Heart left ventricle (tissue), 16 donors: ENCODE results near the gene PLEKHA1. TPM values are rescaled to one million over a fixed set of nuclear protein-coding genes. Genes with fewer than 3 reads are reported as not detected.
A peak's percentile ranks its signal among the peaks of the same experiment; 100 is the strongest.

Source experiments
- ATAC-seq, 4 donors: fragments of 200-7000 bp; cut with Tn5 transposase; one replicate each; pipeline ENCODE4 v1.9.1; 2020 to 2022; ENCODE audit warnings: moderate library complexity in 4 of 4, mild to moderate bottlenecking in 3 of 4, moderate number of reproducible peaks in 1 of 4
- DNase-seq, 5 donors: peaks; one replicate each; pipeline ENCODE4 v3.0.0-alpha.2; 2020
- H3K27ac ChIP-seq, 12 donors: fragments of 200-600 bp; sonication (generic) in 4 of 12; one replicate each; pipeline versions ENCODE4 v1.5.0 to v1.8.0; 2016 to 2022; ENCODE audit warnings: mild to moderate bottlenecking in 2 of 12
- H3K27me3 ChIP-seq, 9 donors: fragments of 200-600 bp; sonication (generic) in 2 of 9; one replicate each; pipeline versions ENCODE4 v1.5.1 to v1.8.0; 2016 to 2022; ENCODE audit warnings: mild to moderate bottlenecking in 3 of 9
- H3K36me3 ChIP-seq, 9 donors: fragments of 200-600 bp; sonication (generic) in 2 of 9; one replicate each; pipeline versions ENCODE4 v1.5.0 to v1.8.0; 2018 to 2022; ENCODE audit warnings: mild to moderate bottlenecking in 2 of 9
- H3K4me1 ChIP-seq, 12 donors: fragments of 200-600 bp; sonication (generic) in 4 of 12; one replicate each; pipeline versions ENCODE4 v1.5.0 to v1.8.0; 2016 to 2022; ENCODE audit warnings: mild to moderate bottlenecking in 3 of 12
- H3K4me3 ChIP-seq, 12 donors: fragments of 200-600 bp; sonication (generic) in 4 of 12; one replicate each; pipeline versions ENCODE4 v1.5.0 to v1.8.0; 2017 to 2022; ENCODE audit warnings: mild to moderate bottlenecking in 9 of 12, moderate library complexity in 4 of 12
- H3K9me3 ChIP-seq, 12 donors: fragments of 200-600 bp; sonication (generic) in 4 of 12; one replicate each; pipeline versions ENCODE4 v1.5.0 to v1.8.0; 2016 to 2022; ENCODE audit warnings: mild to moderate bottlenecking in 1 of 12
- CTCF ChIP-seq, 12 donors: fragments of 200-600 bp; sonication (generic) in 4 of 12; IDR thresholded peaks; one replicate each; pipeline versions ENCODE4 v1.5.0 to v1.8.0; 2018 to 2022; ENCODE audit warnings: antibody characterized with exemption in 12 of 12, mild to moderate bottlenecking in 5 of 12
- POLR2A ChIP-seq, 2 donors: fragments of 450-650 bp; IDR thresholded peaks; one replicate each; pipeline ENCODE4 v1.6.1; 2017; ENCODE audit warnings: antibody characterized with exemption in 2 of 2, mild to moderate bottlenecking in 2 of 2, moderate library complexity in 2 of 2
- WGBS, 4 donors: extraction: QIAGEN DNeasy Blood & Tissue Kit in 2 of 4; methylation state at CpG; one replicate each; pipeline versions ENCODE4 v1.1.5 to v1.1.7; 2013 to 2018; 5-methylcytosine and 5-hydroxymethylcytosine counted together
- intact Hi-C, 10 donors: fragments of 100-400 bp; cut with DNase I; formaldehyde crosslinking; loops; one replicate each; pipeline versions ENCODE4 v1.11.1 to v1.14.2; 2022
- polyA plus RNA-seq, 2 donors: library from polyadenylated mRNA; stranded (reverse); fragments of 200-250 nt; gene quantifications; one replicate each; pipeline ENCODE4 v1.2.3, GENCODE V29; 2013
- total RNA-seq, 9 donors: library from RNA; depleted of rRNA in 2 of 9; stranded (reverse); fragments of >200 nt in 2 of 9; fragmentation: NEBNext Ultra II Directional in 3 of 9; extraction: Animal tissue kit (Norgen Biotek cat#: 25700) in 3 of 9; gene quantifications; one replicate each; pipeline versions ENCODE4 v1.1.0 to v1.2.4, GENCODE V29; 2016 to 2023
- donor health status: ischemic (EF 13 %, LVEDD 7.1; RV severe dilation, severe dysfunction).
- donor health status: healthy with polysubstance abuse.
- donor health status: DM: no; HTN: yes; CAD: no.
- donor health status: DM: no; HTN: no; CAD: no.
- donor health status: ischemic (EF 25% LVEDD 6.9; RV normal size, moderate dysfunction).
- donor health status: ischemic (EF 25% LVEDD 5.7; RV mildly dilated, moderate dysfunction).
- donor health status: healthy.
- donor health status: DM: yes; HTN: yes; CAD: no.
- donor health status: ischemic (EF 35%, LVEDD 5.7; RV mildly dilated, moderate dysfunction).
- donor health status: nonischemic (EF 11% LVEDD 7.7; RV severe dilation, severe dysfunction).
- donor health status: DM: yes; HTN: yes; CAD: no.
- donor health status: PGD.
- donor health status: ischemic (EF 29% LVEDD 5.4; RV normal size, mild dysfunction).
- donor health status: nonischemic (EF 23%, LVEDD 6.1; RV moderate dilation, normal function).

The PLEKHA1 gene
- total and polyA plus RNA-seq, 11 donors: 14.1 to 70.6 (median 43.3) TPM

DNA sequence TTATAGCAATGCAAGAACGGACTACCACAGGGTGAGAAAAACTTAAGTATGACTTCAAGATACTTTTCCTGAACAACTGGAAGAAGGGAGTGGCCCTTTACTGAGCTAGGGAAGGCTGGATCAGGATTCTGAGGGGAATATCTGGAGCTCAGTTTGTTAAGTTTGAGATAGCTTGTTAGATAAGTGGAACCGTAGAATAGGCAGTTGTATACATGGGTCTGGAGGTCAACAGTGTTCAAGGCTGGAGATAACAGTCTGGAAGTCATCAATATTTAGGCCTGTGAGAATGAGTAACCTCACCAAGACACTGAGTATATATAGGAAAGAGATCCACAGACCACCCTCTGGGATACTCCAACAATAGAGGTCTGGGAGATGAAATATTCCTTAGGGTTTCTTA lies 7.2 kb downstream of the PLEKHA1 start:
- no peaks in the 10 kb centered on the region for H3K36me3 ChIP-seq
- ATAC-seq (no peak), DNase-seq (no peak)
- intact Hi-C loops: no loop called here
- no peak for TF ChIP-seq POLR2A (IDR thresholded peaks at IDR 0.05)
- TF ChIP-seq CTCF (IDR thresholded peaks at IDR 0.05): no peak
- no peaks in the 10 kb centered on the region for H3K27me3 ChIP-seq
- no peak overlapping the region for H3K27ac ChIP-seq
- 68 to 88% (median 79%) methylated on average over 2 of the region's 2 CpGs for WGBS, 4 donors
- H3K4me3 ChIP-seq: no peak overlapping the region
- H3K9me3 ChIP-seq: no peaks in the 10 kb centered on the region
- H3K4me1 ChIP-seq: peaks cover 0 to 51% (median 21%) of the 10 kb centered on the region in 12 donors

DNA sequence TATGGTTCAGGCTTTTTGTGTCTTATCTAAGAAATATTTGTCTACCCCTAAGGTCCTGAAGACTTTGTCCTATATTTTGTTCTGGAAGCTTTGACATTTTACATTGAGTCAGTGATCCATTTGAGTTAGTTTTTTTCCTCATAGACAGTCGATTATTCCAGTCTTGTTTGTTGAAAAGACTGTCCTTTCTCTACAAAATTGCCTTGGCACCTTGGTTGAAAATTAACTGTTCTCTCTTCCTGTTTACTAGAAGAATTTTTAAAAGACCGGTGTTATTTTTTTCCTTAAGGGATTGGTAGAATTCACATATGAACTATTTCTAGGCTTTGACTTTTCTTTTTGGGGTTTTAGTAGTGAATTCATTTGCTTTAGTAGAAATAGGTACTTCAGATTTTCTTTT lies 12.0 kb downstream of the PLEKHA1 start:
- intact Hi-C loops: loop anchor here in 1 of 10 donors (5.0 kb wide), 1 partner anchor 36 kb away; no protein-coding TSS in a partner anchor
- H3K9me3 ChIP-seq: no peaks in the 10 kb centered on the region
- H3K36me3 ChIP-seq: peaks cover 0 to 5% (median 0%) of the 10 kb centered on the region in 9 donors
- DNase-seq: no peak
- 49 to 67% (median 56%) methylated on average over 2 of the region's 2 CpGs for WGBS, 4 donors
- H3K4me1 ChIP-seq: peaks cover 0 to 40% (median 14%) of the 10 kb centered on the region in 12 donors
- H3K27ac ChIP-seq: peak overlapping the region in 2 of 12 donors; percentile 17 to 24
- H3K27me3 ChIP-seq: no peaks in the 10 kb centered on the region
- TF ChIP-seq CTCF (IDR thresholded peaks at IDR 0.05) (no peak), POLR2A (IDR thresholded peaks at IDR 0.05) (no peak)
- ATAC-seq: no peak
- no peak overlapping the region for H3K4me3 ChIP-seq

DNA sequence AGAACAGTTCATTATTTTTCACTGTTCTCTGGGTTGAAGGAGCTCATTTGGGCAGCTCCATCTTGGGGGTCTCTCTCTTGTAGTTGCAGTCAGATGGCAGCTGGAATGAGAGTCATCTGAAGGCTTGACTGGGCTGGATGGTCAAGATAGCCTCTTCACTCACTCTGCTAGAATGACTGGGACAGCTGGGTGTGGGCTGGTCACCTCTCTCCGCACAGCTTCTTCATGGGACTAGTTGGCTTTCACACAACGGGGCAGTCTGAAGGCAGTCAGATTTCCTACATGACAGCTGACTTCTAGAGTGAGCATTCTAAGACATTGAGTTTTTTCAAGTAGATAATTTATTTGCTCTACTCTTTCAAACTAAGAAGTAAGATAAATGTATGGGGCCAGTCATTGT lies 13.1 kb downstream of the PLEKHA1 start:
- Histone ChIP-seq H3K27me3 (no peaks in the 10 kb centered on the region), H3K9me3 (no peaks in the 10 kb centered on the region), H3K36me3 (peaks cover 0 to 5% (median 0%) of the 10 kb centered on the region in 9 donors), H3K27ac (no peak overlapping the region), H3K4me3 (no peak overlapping the region), H3K4me1 (peaks cover 0 to 45% (median 22%) of the 10 kb centered on the region in 12 donors)
- no peak for TF ChIP-seq CTCF (IDR thresholded peaks at IDR 0.05)
- no peak for TF ChIP-seq POLR2A (IDR thresholded peaks at IDR 0.05)
- WGBS, 4 donors: 88 to 96% (median 93%) methylated on average over 2 of the region's 2 CpGs
- ATAC-seq: peak in 2 of 4 donors; percentile 13 to 18
- intact Hi-C loops: loop anchor here in 1 of 10 donors (5.0 kb wide), 1 partner anchor 35 kb away; no protein-coding TSS in a partner anchor
- DNase-seq: no peak

GRCh38 chr10:122388287-122388997 lies 13.9 kb downstream of the PLEKHA1 start:
- Histone ChIP-seq H3K27ac (no peak overlapping the region), H3K27me3 (no peaks in the 10 kb centered on the region), H3K36me3 (peaks cover 0 to 11% (median 4%) of the 10 kb centered on the region in 9 donors), H3K4me3 (no peak overlapping the region), H3K4me1 (peaks cover 0 to 47% (median 31%) of the 10 kb centered on the region in 12 donors), H3K9me3 (no peaks in the 10 kb centered on the region)
- ATAC-seq: no peak
- DNase-seq: no peak
- WGBS, 4 donors: 72 to 85% (median 81%) methylated on average over 1 of the region's 1 CpG
- intact Hi-C loops: loop anchor here in 1 of 10 donors (5.0 kb wide), 1 partner anchor 34 kb away; no protein-coding TSS in a partner anchor
- no peak for TF ChIP-seq CTCF (IDR thresholded peaks at IDR 0.05)
- no peak for TF ChIP-seq POLR2A (IDR thresholded peaks at IDR 0.05)
